ENCODE results near the gene NPAS3.

- TF ChIP-seq ATF3 (IDR thresholded peaks at IDR 0.05; ENCODE audit: insufficient read depth, low read depth, low read length), result no peak
- TF ChIP-seq POLR2A (IDR thresholded peaks at IDR 0.05; ENCODE audit: control extremely low read depth in 1 of 2, low read depth in 2 of 2, low read length in 2 of 2), result peak in 1 of 2 experiments; percentile 4; a peak in 1 of 3 replicates
- TF ChIP-seq SP2 (IDR thresholded peaks at IDR 0.05; ENCODE audit: low read length), result no peak
- 0 out of 4 replicates have a peak, but pooled peaks have one; percentile 11 to 35 for TF ChIP-seq SIN3A (conservative IDR thresholded peaks at IDR 0.05 in 1 of 2, IDR thresholded peaks at IDR 0.05 in 1 of 2; ENCODE audit: low read depth in 1 of 2, low read length in 2 of 2)
- no peak for TF ChIP-seq CTCF (IDR thresholded peaks at IDR 0.05; ENCODE audit: control extremely low read depth in 1 of 3, insufficient read depth in 1 of 3, low read depth in 1 of 3, low read length in 3 of 3)
- TF ChIP-seq E2F6 (IDR thresholded peaks at IDR 0.05), result no peak
- no peak; the same call in 1 of the 2 replicates for TF ChIP-seq POLR2AphosphoS5 (IDR thresholded peaks at IDR 0.05; ENCODE audit: low read depth, low read length)
- no peak for TF ChIP-seq KDM5A (IDR thresholded peaks at IDR 0.05; ENCODE audit: low read length)
- TF ChIP-seq TBP (IDR thresholded peaks at IDR 0.05; ENCODE audit: low read depth, low read length), result no peak
- TF ChIP-seq MAX (IDR thresholded peaks at IDR 0.05), result no peak
- TF ChIP-seq HDAC2 (IDR thresholded peaks at IDR 0.05; ENCODE audit: borderline replicate concordance in 1 of 2, low read depth in 2 of 2, low read length in 2 of 2), result no peak
- TF ChIP-seq CEBPB (IDR thresholded peaks at IDR 0.05; ENCODE audit: low read depth, low read length), result no peak
- TF ChIP-seq RBBP5 (IDR thresholded peaks at IDR 0.05; ENCODE audit: borderline replicate concordance, low read depth, low read length), result no peak
Observed at GRCh38 chr14:32939254-32940065, 781 bp downstream of the NPAS3 start.

All from H1 (cell line).